GM23338 (cell line): ENCODE results near the gene FAM20C. TPM values are rescaled to one million over a fixed set of nuclear protein-coding genes. Genes with fewer than 3 reads are reported as not detected.

Experiments used
- ATAC-seq: fragments of 200-7000 bp; cut with Tn5 transposase; 3 replicates; pipeline ENCODE4 v1.9.1; 2020
- DNase-seq: peaks from one replicate; pipeline ENCODE4 v3.0.0-alpha.2; 2015; ENCODE audit warnings: low spot score
- H2AFZ ChIP-seq: fragments of 200-600 bp; sonication (generic); 2 replicates; pipeline ENCODE4 v1.8.0; 2016; ENCODE audit warnings: antibody characterized with exemption, mild to moderate bottlenecking, moderate library complexity
- H3F3A ChIP-seq: fragments of 200-600 bp; sonication (generic); replicated peaks from 2 replicates; pipeline ENCODE4 v1.8.0; 2017; ENCODE audit warnings: antibody characterized with exemption, mixed run types, low read depth
- H3K27ac ChIP-seq: fragments of 200-600 bp; sonication (generic); 2 replicates; pipeline ENCODE4 v1.6.1; 2016; ENCODE audit warnings: low read depth
- H3K27me3 ChIP-seq: fragments of 200-600 bp; sonication (generic); 2 replicates; pipeline ENCODE4 v1.8.0; 2016; ENCODE audit warnings: mild to moderate bottlenecking, mixed run types, moderate library complexity; ENCODE audit not compliant: insufficient read depth
- H3K36me3 ChIP-seq: fragments of 200-600 bp; sonication (generic); 2 replicates; pipeline ENCODE4 v1.8.0; 2016; ENCODE audit warnings: mild to moderate bottlenecking; ENCODE audit not compliant: insufficient read depth
- H3K4me1 ChIP-seq: fragments of 200-600 bp; sonication (generic); 2 replicates; pipeline ENCODE4 v1.8.0; 2016; ENCODE audit warnings: mild to moderate bottlenecking, moderate library complexity; ENCODE audit not compliant: insufficient read depth
- H3K4me2 ChIP-seq: fragments of 200-600 bp; sonication (generic); 2 replicates; pipeline ENCODE4 v1.7.1; 2017; ENCODE audit warnings: mixed run types
- H3K4me3 ChIP-seq: fragments of 200-600 bp; sonication (generic); 2 replicates; pipeline ENCODE4 v1.6.1; 2016; ENCODE audit warnings: mixed run types
- H3K79me2 ChIP-seq: fragments of 200-600 bp; sonication (generic); replicated peaks from 2 replicates; pipeline ENCODE4 v1.8.0; 2017; ENCODE audit warnings: mild to moderate bottlenecking; ENCODE audit not compliant: insufficient read depth
- H3K9me2 ChIP-seq: fragments of 200-600 bp; sonication (generic); 2 replicates; pipeline ENCODE4 v1.8.0; 2017; ENCODE audit not compliant: insufficient read depth
- H4K20me1 ChIP-seq: fragments of 200-600 bp; sonication (generic); replicated peaks from 2 replicates; pipeline ENCODE4 v1.8.0; 2017; ENCODE audit warnings: mild to moderate bottlenecking; ENCODE audit not compliant: insufficient read depth
- H3K27ac Mint-ChIP-seq: 2 replicates; pipeline ENCODE4 v1.8.0; 2020; ENCODE audit warnings: inconsistent platforms, mild to moderate bottlenecking, moderate library complexity, mixed read lengths
- H3K27me3 Mint-ChIP-seq: 3 replicates; pipeline ENCODE4 v1.8.0; 2022; ENCODE audit warnings: low read depth, mild to moderate bottlenecking, moderate library complexity, mixed read lengths, inconsistent platforms; ENCODE audit not compliant: insufficient read depth, poor library complexity
- H3K36me3 Mint-ChIP-seq: 3 replicates; pipeline ENCODE4 v1.8.0; 2021; ENCODE audit warnings: low read depth, mild to moderate bottlenecking, inconsistent platforms, moderate library complexity, mixed read lengths
- H3K4me1 Mint-ChIP-seq: 3 replicates; pipeline ENCODE4 v1.8.0; 2020; ENCODE audit warnings: mild to moderate bottlenecking, inconsistent platforms, mixed read lengths
- H3K4me3 Mint-ChIP-seq: 3 replicates; pipeline ENCODE4 v1.8.0; 2021; ENCODE audit warnings: moderate library complexity, mild to moderate bottlenecking, inconsistent platforms, mixed read lengths
- H3K9me3 Mint-ChIP-seq: 3 replicates; pipeline ENCODE4 v1.8.0; 2020; ENCODE audit warnings: moderate library complexity, mild to moderate bottlenecking, inconsistent platforms, mixed read lengths
- CREB1 ChIP-seq: fragments of 250-450 bp; sonication (Bioruptor Pico); IDR thresholded peaks from 2 replicates; pipeline ENCODE4 v1.5.0; 2020; ENCODE audit warnings: low read depth, mild to moderate bottlenecking, moderate library complexity
- CTCF ChIP-seq, 2 experiments: fragments of 200-600 bp in 1 of 2; sonication (generic) in 1 of 2; conservative IDR thresholded peaks; 2 replicates each; pipeline versions ENCODE4 v1.5.1 to v1.6.1; 2016 to 2017; ENCODE audit warnings: antibody characterized with exemption in 2 of 2, low read depth in 2 of 2, mild to moderate bottlenecking in 2 of 2, moderate library complexity in 1 of 2
- ETS1 ChIP-seq: IDR thresholded peaks from 2 replicates; pipeline ENCODE4 v1.6.1; 2016; ENCODE audit warnings: antibody characterized with exemption
- EZH2 ChIP-seq: fragments of 200-600 bp; sonication (generic); IDR thresholded peaks from one replicate; pipeline ENCODE4 v1.8.0; 2017; ENCODE audit warnings: antibody characterized with exemption, mild to moderate bottlenecking, low read depth; ENCODE audit not compliant: unreplicated experiment
- POLR2AphosphoS5 ChIP-seq: IDR thresholded peaks from 2 replicates; pipeline ENCODE4 v1.6.1; 2016; ENCODE audit warnings: antibody characterized with exemption, low read depth
- ZNF114 ChIP-seq: fragments of 250-450 bp; sonication (Bioruptor Pico); IDR thresholded peaks from 2 replicates; pipeline ENCODE4 v1.5.0; 2020; ENCODE audit warnings: mild to moderate bottlenecking, moderate library complexity
- ZNF462 ChIP-seq: fragments of 250-450 bp; sonication (Bioruptor Pico); IDR thresholded peaks from 2 replicates; pipeline ENCODE4 v1.5.0; 2020; ENCODE audit warnings: mild to moderate bottlenecking, moderate library complexity
- polyA plus RNA-seq: library from polyadenylated mRNA; unstranded; fragments of >200 nt; fragmentation: Nextera tagmentation; extraction: Ambion mirVana; gene quantifications from 2 replicates; pipeline ENCODE4 v1.2.1, GENCODE V29; 2016
- total RNA-seq: library from RNA; depleted of rRNA; stranded (reverse); fragments of >200 nt; shearing (Covaris generic); gene quantifications from 2 replicates; pipeline ENCODE4 v1.2.3, GENCODE V29; 2014

The FAM20C gene
- total and polyA plus RNA-seq, 2 experiments from 2014 or later: 7.6 to 24.8 TPM

GRCh38 chr7:280461-280860 lies 88.1 kb downstream of the FAM20C start (continued):
- TF ChIP-seq ZNF462 (CRISPR knock-in tag) (no peak), ZNF114 (CRISPR knock-in tag) (no peak), ETS1 (no peak), CTCF (conservative IDR thresholded peaks at IDR 0.05; ENCODE audit: low read depth in 2 of 2) (no peak), CREB1 (CRISPR knock-in tag) (no peak)

- Histone ChIP-seq H3K27ac (no peak overlapping the region), H3F3A (no peaks in the 10 kb centered on the region), H3K4me1 (no peaks in the 10 kb centered on the region), H3K4me3 (no peak overlapping the region), H3K4me2 (no peak overlapping the region), H3K79me2 (no peaks in the 10 kb centered on the region), H4K20me1 (no peaks in the 10 kb centered on the region), H3K27me3 (peaks cover 2% of the 10 kb centered on the region; the same call in 1 of the 2 replicates), H2AFZ (no peak overlapping the region), H3K36me3 (no peaks in the 10 kb centered on the region), H3K9me2 (0 out of 2 replicates have a peak, but pooled peaks cover 5% of the 10 kb centered on the region)
- no peak for DNase-seq
- H3K27ac Mint-ChIP-seq: no peak overlapping the region
- H3K4me3 Mint-ChIP-seq: no peak overlapping the region
- H3K27me3 Mint-ChIP-seq: peaks cover 5% of the 10 kb centered on the region
- H3K9me3 Mint-ChIP-seq: peaks cover 69% of the 10 kb centered on the region
- ATAC-seq: no peak
- no peaks in the 10 kb centered on the region for H3K4me1 Mint-ChIP-seq
- H3K36me3 Mint-ChIP-seq: peaks cover 26% of the 10 kb centered on the region; the same call in 2 of the 3 replicates
- TF ChIP-seq POLR2AphosphoS5 (no peak), EZH2 (no peak), ZNF462 (CRISPR knock-in tag) (no peak)
Observed at GRCh38 chr7:281637-282036, 89.3 kb downstream of the FAM20C start.
